COLO668 (cell line): ENCODE data around the gene COL4A2.
A peak's percentile ranks its signal among the peaks of the same experiment; 100 is the strongest.

Experiments
- DNase-seq: peaks from one replicate; lab custom pipeline; 2025; ENCODE audit not compliant: unreplicated experiment; lab: John Stamatoyannopoulos, UW

Gene COL4A2

GRCh38 chr13:110506859-110507566 is 199.9 kb downstream of the COL4A2 start:
- DNase-seq, result no peak

GRCh38 chr13:110507678-110508381 is 200.7 kb downstream of the COL4A2 start:
- DNase-seq, result peak; percentile 93

- DNase-seq, result peak; percentile 68
Measured at GRCh38 chr13:110509478-110509926, 202.4 kb downstream of the COL4A2 start.

- no peak for DNase-seq
Measured at GRCh38 chr13:110509971-110510786, 203.1 kb downstream of the COL4A2 start.

- DNase-seq, result no peak
Measured at GRCh38 chr13:110511509-110512181, 204.6 kb downstream of the COL4A2 start.

GRCh38 chr13:110512198-110512740 is 205.2 kb downstream of the COL4A2 start:
- no peak for DNase-seq

GRCh38 chr13:110516500-110516899 is 209.4 kb downstream of the COL4A2 start:
- DNase-seq, result no peak

- no peak for DNase-seq
Measured at GRCh38 chr13:110517505-110518225, 210.6 kb downstream of the COL4A2 start.

- no peak for DNase-seq
Measured at GRCh38 chr13:110518226-110518525, 211.1 kb downstream of the COL4A2 start.

GRCh38 chr13:110518571-110518970 is 211.5 kb downstream of the COL4A2 start:
- no peak for DNase-seq

- no peak for DNase-seq
Measured at GRCh38 chr13:110519046-110519445, 212.0 kb downstream of the COL4A2 start.

- DNase-seq, result no peak
Measured at GRCh38 chr13:110519506-110519905, 212.4 kb downstream of the COL4A2 start.

- no peak for DNase-seq
Measured at GRCh38 chr13:110520431-110521295, 213.6 kb downstream of the COL4A2 start.

- no peak for DNase-seq
Measured at GRCh38 chr13:110521296-110521680, 214.2 kb downstream of the COL4A2 start.

- no peak for DNase-seq
Measured at GRCh38 chr13:110521946-110522345, 214.9 kb downstream of the COL4A2 start.

- no peak for DNase-seq
Measured at GRCh38 chr13:110522721-110523120, 215.6 kb downstream of the COL4A2 start.

- DNase-seq, result no peak
Measured at GRCh38 chr13:110523180-110523579, 216.1 kb downstream of the COL4A2 start.

- DNase-seq, result no peak
Measured at GRCh38 chr13:110523838-110524540, 216.9 kb downstream of the COL4A2 start.
